ENCODE measurements around the gene METTL9. TPM values are rescaled to one million over a fixed set of nuclear protein-coding genes. Genes with fewer than 3 reads are reported as not detected.

Gene METTL9
- total RNA-seq, 4 donors from 2014 or later = 160 to 210 (median 177) TPM

- DNase-seq (ENCODE audit: low spot score in 2 of 2) = no peak
- Histone ChIP-seq H3K4me3 (no peak overlapping the region), H3K9me3 (no peaks in the 10 kb centered on the region), H3K4me1 (peaks cover 0 to 52% (median 11%) of the 10 kb centered on the region in 4 donors), H3K36me3 (no peaks in the 10 kb centered on the region), H3K27ac (no peak overlapping the region), H3K27me3 (no peaks in the 10 kb centered on the region)
- no peak for TF ChIP-seq POLR2A (IDR thresholded peaks at IDR 0.05)
- TF ChIP-seq CTCF (IDR thresholded peaks at IDR 0.05) = no peak
- no peak for TF ChIP-seq EP300 (IDR thresholded peaks at IDR 0.05)
- 97 to 99% methylated on average over 3 of the region's 3 CpGs for WGBS, 2 donors
Observed at GRCh38 chr16:21643785-21644184, 44.4 kb downstream of the METTL9 start.

GRCh38 chr16:21644674-21645073, 45.3 kb downstream of the METTL9 start:
- TF ChIP-seq EP300 (IDR thresholded peaks at IDR 0.05) = no peak
- no peak for TF ChIP-seq CTCF (IDR thresholded peaks at IDR 0.05)
- TF ChIP-seq POLR2A (IDR thresholded peaks at IDR 0.05) = no peak
- WGBS, 2 donors = 88 to 90% methylated on average over 4 of the region's 4 CpGs
- H3K4me1 ChIP-seq = peaks cover 0 to 57% (median 11%) of the 10 kb centered on the region in 4 donors
- no peak for DNase-seq (ENCODE audit: low spot score in 2 of 2)
- no peaks in the 10 kb centered on the region for H3K36me3 ChIP-seq
- peak overlapping the region in 3 of 4 donors; percentile 36 to 60 (median 60) for H3K27ac ChIP-seq
- no peaks in the 10 kb centered on the region for H3K27me3 ChIP-seq
- H3K4me3 ChIP-seq = peak overlapping the region in 1 of 4 donors; percentile 0
- H3K9me3 ChIP-seq = no peaks in the 10 kb centered on the region

- H3K36me3 ChIP-seq = no peaks in the 10 kb centered on the region
- H3K4me3 ChIP-seq = peak overlapping the region; percentile 0 to 36 (median 15)
- peak overlapping the region in 3 of 4 donors; percentile 36 to 60 (median 60) for H3K27ac ChIP-seq
- WGBS, 2 donors = 79 to 81% methylated on average over 9 of the region's 9 CpGs
- TF ChIP-seq CTCF (IDR thresholded peaks at IDR 0.05) (no peak), EP300 (IDR thresholded peaks at IDR 0.05) (peak in 1 of 2 donors; percentile 15), POLR2A (IDR thresholded peaks at IDR 0.05) (no peak)
- H3K27me3 ChIP-seq = no peaks in the 10 kb centered on the region
- peaks cover 0 to 57% (median 11%) of the 10 kb centered on the region in 4 donors for H3K4me1 ChIP-seq
- H3K9me3 ChIP-seq = no peaks in the 10 kb centered on the region
- DNase-seq (ENCODE audit: low spot score in 2 of 2) = no peak
Observed at GRCh38 chr16:21645261-21645721, 45.9 kb downstream of the METTL9 start.

- no peaks in the 10 kb centered on the region for H3K36me3 ChIP-seq
- 63 to 65% methylated on average over 5 of the region's 5 CpGs for WGBS, 2 donors
- no peak for DNase-seq (ENCODE audit: low spot score in 2 of 2)
- no peaks in the 10 kb centered on the region for H3K27me3 ChIP-seq
- H3K9me3 ChIP-seq = no peaks in the 10 kb centered on the region
- peak overlapping the region in 3 of 4 donors; percentile 36 to 60 (median 60) for H3K27ac ChIP-seq
- TF ChIP-seq POLR2A (IDR thresholded peaks at IDR 0.05) (no peak), EP300 (IDR thresholded peaks at IDR 0.05) (no peak), CTCF (IDR thresholded peaks at IDR 0.05) (no peak)
- peak overlapping the region in 1 of 4 donors; percentile 25 for H3K4me3 ChIP-seq
- peaks cover 0 to 53% (median 11%) of the 10 kb centered on the region in 4 donors for H3K4me1 ChIP-seq
Observed at GRCh38 chr16:21646091-21646490, 46.7 kb downstream of the METTL9 start.

GRCh38 chr16:21646721-21647561, 47.6 kb downstream of the METTL9 start:
- Histone ChIP-seq H3K9me3 (no peaks in the 10 kb centered on the region), H3K36me3 (no peaks in the 10 kb centered on the region), H3K27me3 (no peaks in the 10 kb centered on the region), H3K4me1 (peaks cover 0 to 49% (median 11%) of the 10 kb centered on the region in 4 donors), H3K27ac (peak overlapping the region in 3 of 4 donors; percentile 36 to 60 (median 60)), H3K4me3 (no peak overlapping the region)
- no peak for DNase-seq (ENCODE audit: low spot score in 2 of 2)
- no peak for TF ChIP-seq EP300 (IDR thresholded peaks at IDR 0.05)
- TF ChIP-seq POLR2A (IDR thresholded peaks at IDR 0.05) = no peak
- no peak for TF ChIP-seq CTCF (IDR thresholded peaks at IDR 0.05)
- WGBS, 2 donors = 90 to 93% methylated on average over 18 of the region's 18 CpGs

Measured in tibial nerve (tissue), 4 donors.